Measurements from ENCODE around the gene DRAP1. TPM values are rescaled to one million over a fixed set of nuclear protein-coding genes. Genes with fewer than 3 reads are reported as not detected.

Gene DRAP1
- total RNA-seq, 2 experiments from 2014 or later, result 68.2 to 93.2 TPM

- Histone ChIP-seq H4K20me1 (ENCODE audit: insufficient read depth, low read length) (no peaks in the 10 kb centered on the region), H3K9me2 (ENCODE audit: insufficient read depth, low read length) (no peaks in the 10 kb centered on the region), H2AFZ (ENCODE audit: low read length) (no peak overlapping the region), H3K4me2 (ENCODE audit: low read length) (no peak overlapping the region), H3K4me1 (ENCODE audit: insufficient read depth, low read length, poor library complexity, severe bottlenecking) (no peaks in the 10 kb centered on the region), H3K9me3 (ENCODE audit: low read length) (no peaks in the 10 kb centered on the region), H3K36me3 (ENCODE audit: insufficient read depth, low read length) (no peaks in the 10 kb centered on the region), H3K79me2 (ENCODE audit: insufficient read depth, low read depth, low read length) (no peaks in the 10 kb centered on the region), H3K27ac (ENCODE audit: low read depth, low read length, poor library complexity, severe bottlenecking) (no peak overlapping the region), H3K4me3 (ENCODE audit: low read depth, low read length, poor library complexity, severe bottlenecking) (no peak overlapping the region)
- BruUV-seq (replicated peaks), result no TSS peak
- intact Hi-C loops (cut with micrococcal nuclease; ENCODE audit: unreplicated experiment), result no loop called here
- no peak for TF ChIP-seq CTCF (conservative IDR thresholded peaks at IDR 0.05; ENCODE audit: low read length)
- TF ChIP-seq EZH2phosphoT487 (IDR thresholded peaks at IDR 0.05; ENCODE audit: borderline replicate concordance, low read depth, low read length), result no peak
- ChIA-PET CTCF (ENCODE audit: unreplicated experiment) (interaction anchor here (0.6 kb wide), 1 partner anchor 65 kb away, joined by 3 read pairs; no protein-coding TSS in a partner anchor), POLR2A (interaction anchor here (1.4 kb wide), 1 partner anchor 10 kb away, joined by 3 read pairs; no protein-coding TSS in a partner anchor)
- no peak for DNase-seq (ENCODE audit: low spot score)
These were observed 7.3 kb upstream of the DRAP1 start for GRCh38 chr11:65911682-65912568.

GRCh38 chr11:65912845-65913244 is 6.4 kb upstream of the DRAP1 start:
- H3K9me2 ChIP-seq (ENCODE audit: insufficient read depth, low read length), result no peaks in the 10 kb centered on the region
- H3K4me3 ChIP-seq (ENCODE audit: low read depth, low read length, poor library complexity, severe bottlenecking), result no peak overlapping the region
- no peak for TF ChIP-seq CTCF (conservative IDR thresholded peaks at IDR 0.05; ENCODE audit: low read length)
- TF ChIP-seq EZH2phosphoT487 (IDR thresholded peaks at IDR 0.05; ENCODE audit: borderline replicate concordance, low read depth, low read length), result no peak
- peaks cover 5% of the 10 kb centered on the region; the same call in 1 of the 2 replicates for H3K79me2 ChIP-seq (ENCODE audit: insufficient read depth, low read depth, low read length)
- H3K36me3 ChIP-seq (ENCODE audit: insufficient read depth, low read length), result no peaks in the 10 kb centered on the region
- peaks cover 8% of the 10 kb centered on the region for H3K4me1 ChIP-seq (ENCODE audit: insufficient read depth, low read length, poor library complexity, severe bottlenecking)
- no peak overlapping the region for H3K4me2 ChIP-seq (ENCODE audit: low read length)
- no peak for DNase-seq (ENCODE audit: low spot score)
- no TSS peak for BruUV-seq (replicated peaks)
- H3K9me3 ChIP-seq (ENCODE audit: low read length), result no peaks in the 10 kb centered on the region
- no peak overlapping the region for H2AFZ ChIP-seq (ENCODE audit: low read length)
- H3K27ac ChIP-seq (ENCODE audit: low read depth, low read length, poor library complexity, severe bottlenecking), result no peak overlapping the region
- CTCF ChIA-PET (ENCODE audit: unreplicated experiment), result no interaction called here
- intact Hi-C loops (cut with micrococcal nuclease; ENCODE audit: unreplicated experiment), result no loop called here
- POLR2A ChIA-PET, result interaction anchor here (1.4 kb wide), 1 partner anchor 11 kb away, joined by 3 read pairs; no protein-coding TSS in a partner anchor
- H4K20me1 ChIP-seq (ENCODE audit: insufficient read depth, low read length), result no peaks in the 10 kb centered on the region

All from OCI-LY7 (cell line).